HG02610 (cell line): ENCODE measurements around the gene PEX26.
"Not testable (repeated sequence)": the region's sequence is repeated elsewhere in the genome, so short reads cannot be mapped to it uniquely, and the experiment has no call there.

ENCODE experiments used
- ATAC-seq: cut with Tn5 transposase; IDR thresholded peaks from one replicate; pipeline ENCODE4 v1.9.1; 2021; ENCODE audit warnings: mild to moderate bottlenecking, moderate library complexity; ENCODE audit not compliant: unreplicated experiment

PEX26 gene

DNA sequence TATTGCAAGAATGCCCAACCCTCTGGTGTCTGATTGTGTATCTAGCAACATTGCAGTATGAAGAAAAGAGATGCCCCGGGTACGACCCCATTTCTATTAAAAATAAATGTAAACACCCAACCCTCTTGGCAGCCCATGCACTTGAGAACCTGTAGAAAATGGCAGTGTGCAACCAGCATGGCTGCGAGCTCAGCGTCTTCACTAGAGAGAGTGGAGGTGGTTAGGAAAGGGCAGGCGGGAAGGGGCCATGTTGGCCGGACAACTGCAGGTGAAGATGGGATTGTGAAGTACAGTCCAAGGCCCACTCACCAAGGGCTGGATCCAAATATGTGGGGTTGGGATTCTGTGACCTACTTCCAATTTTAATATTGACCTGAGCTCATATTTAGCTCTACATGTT is 15.9 kb downstream of the PEX26 start:
- ATAC-seq: no peak

DNA sequence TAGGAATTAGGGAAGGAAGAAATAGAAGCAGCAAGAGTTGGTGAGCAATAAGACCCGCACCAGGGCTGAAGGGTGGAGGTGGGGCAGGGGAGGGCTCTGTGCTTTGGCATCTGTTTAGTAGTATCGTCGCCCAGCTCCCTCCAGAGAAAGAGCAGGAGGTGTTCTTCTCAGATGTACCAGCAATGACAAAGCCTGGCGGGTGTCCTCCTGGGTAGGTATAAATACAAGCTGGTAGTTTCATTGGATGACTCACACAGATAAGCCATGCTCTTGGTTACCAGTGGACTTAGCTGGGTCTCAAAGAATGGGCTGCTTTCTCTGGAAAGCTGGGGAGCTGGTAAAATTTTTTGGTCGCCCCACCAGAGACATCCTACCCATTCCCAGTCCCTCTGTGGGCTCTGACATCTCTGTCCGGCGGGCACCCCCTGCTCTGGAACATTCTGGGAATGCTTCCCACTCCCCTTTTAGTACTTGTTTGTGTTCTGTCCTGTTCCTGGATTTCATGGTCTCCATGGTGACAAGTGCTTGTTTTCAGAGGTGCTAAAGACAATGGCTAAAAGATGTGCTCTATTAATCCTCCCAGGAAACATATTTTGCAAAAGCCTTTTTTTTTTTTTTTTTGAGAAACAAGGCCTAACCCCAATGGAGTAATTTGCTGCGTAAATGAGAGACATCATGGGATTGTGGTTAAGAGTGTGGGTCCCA is 17.5 kb downstream of the PEX26 start:
- no peak for ATAC-seq

DNA sequence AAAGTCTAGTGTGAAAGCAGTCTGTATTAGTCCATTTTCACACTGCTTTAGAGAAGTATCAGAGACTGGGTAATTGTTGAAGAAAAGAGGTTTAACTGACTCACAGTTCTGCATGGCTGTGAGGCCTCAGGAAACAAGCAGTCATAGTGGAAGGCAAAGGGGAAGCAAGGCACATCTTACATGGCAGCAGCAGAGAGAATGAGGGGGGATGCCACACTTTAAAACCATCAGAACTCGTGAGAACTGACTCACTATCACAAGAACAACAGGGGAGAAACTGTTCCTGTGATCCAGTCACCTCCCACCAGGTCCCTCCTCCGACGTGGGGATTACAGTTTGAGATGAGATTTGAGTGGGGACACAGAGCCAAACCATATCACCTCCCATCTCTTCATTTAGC is 19.0 kb downstream of the PEX26 start:
- no peak for ATAC-seq

DNA sequence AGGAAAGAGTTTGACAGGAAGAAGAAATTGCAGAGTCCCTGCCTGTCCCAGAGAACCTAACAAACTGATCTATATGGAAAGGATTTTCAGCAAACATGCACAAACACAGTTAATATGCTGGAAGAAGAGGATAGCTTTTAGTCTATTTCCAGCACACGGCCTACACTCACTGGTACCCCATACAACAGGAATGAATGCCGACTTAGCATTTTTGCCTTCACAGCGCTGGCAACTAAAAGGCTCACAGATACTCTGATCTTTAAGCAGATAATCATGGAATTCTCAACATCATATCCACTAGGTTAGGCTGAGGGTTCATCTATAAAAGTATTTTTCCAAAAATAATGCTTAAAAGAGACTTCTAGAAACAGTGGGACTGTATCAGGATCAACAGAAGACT is 23.0 kb downstream of the PEX26 start:
- no peak for ATAC-seq

DNA sequence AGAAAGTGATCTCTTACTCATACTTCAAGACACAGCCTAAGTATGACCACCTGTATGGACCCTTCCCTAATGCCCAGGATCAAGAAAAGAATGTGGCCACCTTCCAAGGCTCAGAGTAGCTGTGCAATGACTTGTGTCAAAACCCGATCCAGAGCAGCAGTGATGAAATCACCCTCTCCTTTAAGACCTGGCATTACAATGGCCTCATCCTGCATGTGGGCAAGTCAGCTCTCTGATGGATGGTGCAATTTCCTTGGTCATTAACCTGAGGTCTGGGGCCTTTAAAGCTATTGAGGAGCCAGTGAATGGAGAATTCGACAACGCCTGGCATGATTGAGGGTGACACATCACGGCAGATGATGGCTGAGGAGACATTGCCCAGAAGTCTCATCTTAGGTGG is 23.7 kb downstream of the PEX26 start:
- no peak for ATAC-seq

DNA sequence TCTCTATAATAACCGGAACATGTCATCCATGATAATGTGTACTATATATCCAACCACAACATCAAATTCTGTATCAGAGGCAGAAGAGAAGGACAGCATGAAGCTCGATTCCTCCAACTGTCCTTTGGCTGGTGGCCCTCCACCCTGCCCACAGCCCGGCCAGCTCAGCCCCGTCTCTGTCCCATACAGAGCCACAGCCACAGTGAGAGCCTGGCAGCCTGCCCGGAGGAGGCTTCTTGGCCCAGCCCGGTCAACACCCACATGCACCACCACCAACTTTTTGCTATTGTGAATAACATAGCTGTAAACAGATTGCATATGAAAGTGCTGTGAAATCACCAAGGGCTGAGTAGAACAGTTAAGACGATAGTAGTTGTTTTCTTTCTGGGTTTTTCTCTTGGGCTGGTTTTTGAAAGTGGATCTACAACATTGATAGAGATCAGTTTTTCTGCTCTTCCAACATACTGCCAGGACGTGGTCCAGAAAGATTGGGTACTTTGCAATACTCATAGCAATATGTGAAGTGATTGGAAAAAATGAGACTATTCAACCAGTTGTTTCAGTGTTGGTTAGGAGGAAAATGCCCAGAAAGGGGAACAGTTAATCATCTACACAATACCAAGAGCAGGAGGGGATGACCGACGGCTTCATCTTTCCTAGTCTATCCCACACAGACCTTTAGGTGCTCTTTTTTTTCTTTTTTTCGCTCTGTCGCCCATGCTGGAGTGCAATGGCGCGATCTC is 25.9 kb downstream of the PEX26 start:
- ATAC-seq: peak; percentile 56

DNA sequence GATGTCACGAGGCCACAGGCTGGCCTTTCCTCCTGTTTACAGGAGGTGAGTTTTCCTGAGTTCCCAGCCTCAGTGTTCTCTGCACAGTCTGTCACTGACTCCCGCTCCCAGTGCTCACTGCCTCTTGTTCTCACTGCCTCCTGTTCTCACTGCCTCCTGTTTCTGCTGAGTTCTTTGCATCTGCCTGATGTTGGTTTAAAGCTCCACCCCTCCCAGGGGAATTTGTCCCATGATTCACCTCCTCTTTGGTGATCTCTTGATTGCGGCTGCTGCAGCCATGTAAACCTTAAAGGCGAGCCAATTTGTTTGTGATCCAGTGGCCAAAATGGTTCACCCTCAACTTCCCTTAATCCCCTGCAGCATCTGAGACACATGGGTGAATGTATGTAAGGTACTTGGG is 26.8 kb downstream of the PEX26 start:
- no peak for ATAC-seq

DNA sequence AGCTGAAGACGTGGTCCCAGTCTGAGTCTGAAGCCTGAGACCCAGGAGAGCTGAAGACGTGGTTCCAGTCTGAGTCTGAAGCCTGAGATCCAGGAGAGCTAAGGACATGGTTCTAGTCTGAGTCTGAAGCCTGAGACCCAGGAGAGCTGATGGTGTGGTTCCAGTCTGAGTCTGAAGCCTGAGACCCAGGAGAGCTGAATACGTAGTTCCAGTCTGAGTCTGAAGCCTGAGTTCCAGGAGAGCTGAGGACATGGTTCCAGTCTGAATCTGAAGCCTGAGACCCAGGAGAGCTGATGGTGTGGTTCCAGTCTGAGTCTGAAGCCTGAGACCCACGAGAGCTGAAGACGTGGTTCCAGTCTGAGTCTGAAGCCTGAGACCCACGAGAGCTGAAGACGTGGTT is 28.2 kb downstream of the PEX26 start:
- not testable (repeated sequence) for ATAC-seq

DNA sequence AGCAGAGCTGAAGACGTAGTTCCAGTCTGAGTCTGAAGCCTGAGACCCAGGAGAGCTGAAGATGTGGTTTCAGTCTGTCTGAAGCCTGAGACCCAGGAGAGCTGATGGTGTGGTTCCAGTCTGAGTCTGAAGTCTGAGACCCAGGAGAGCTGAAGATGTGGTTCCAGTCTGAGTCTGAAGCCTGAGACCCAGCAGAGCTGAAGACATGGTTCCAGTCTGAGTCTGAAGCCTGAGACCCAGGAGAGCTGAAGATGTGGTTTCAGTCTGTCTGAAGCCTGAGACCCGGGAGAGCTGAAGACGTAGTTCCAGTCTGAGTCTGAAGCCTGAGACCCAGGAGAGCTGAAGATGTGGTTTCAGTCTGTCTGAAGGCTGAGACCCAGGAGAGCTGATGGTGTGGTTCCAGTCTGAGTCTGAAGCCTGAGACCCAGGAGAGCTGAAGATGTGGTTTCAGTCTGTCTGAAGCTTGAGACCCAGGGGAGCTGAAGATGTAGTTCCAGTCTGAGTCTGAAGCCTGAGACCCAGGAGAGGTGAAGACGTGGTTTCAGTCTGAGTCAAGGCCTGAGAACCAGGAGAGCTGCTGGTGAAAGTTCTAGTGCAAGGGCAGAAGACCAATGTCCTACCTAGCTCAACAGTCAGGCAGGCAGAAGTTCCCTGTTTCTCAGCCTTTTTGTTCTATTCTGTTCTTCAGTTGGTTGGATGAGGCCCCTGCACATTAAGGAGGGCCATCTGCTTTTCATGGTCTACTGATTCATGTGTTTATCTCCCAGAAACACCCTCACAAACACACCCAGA is 29.0 kb downstream of the PEX26 start:
- ATAC-seq: peak; percentile 33

DNA sequence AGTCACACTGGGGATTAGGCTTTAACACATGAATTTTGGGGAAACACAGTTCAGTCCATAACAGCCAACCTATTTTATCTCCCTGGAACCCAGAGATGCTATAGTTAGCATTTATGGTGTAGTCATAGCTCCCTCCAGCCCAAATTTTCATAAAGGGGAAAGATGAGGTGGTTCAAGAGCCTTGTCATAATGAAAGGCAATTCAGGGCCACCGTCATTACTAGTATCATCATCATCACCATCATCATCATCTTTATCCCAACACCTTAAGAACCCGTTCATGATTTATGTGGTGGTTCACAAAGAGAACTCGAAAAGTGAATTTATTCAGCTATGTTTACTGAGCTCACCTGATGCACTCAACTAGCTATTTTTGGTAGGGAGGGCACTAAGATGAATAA is 30.4 kb downstream of the PEX26 start:
- no peak for ATAC-seq

DNA sequence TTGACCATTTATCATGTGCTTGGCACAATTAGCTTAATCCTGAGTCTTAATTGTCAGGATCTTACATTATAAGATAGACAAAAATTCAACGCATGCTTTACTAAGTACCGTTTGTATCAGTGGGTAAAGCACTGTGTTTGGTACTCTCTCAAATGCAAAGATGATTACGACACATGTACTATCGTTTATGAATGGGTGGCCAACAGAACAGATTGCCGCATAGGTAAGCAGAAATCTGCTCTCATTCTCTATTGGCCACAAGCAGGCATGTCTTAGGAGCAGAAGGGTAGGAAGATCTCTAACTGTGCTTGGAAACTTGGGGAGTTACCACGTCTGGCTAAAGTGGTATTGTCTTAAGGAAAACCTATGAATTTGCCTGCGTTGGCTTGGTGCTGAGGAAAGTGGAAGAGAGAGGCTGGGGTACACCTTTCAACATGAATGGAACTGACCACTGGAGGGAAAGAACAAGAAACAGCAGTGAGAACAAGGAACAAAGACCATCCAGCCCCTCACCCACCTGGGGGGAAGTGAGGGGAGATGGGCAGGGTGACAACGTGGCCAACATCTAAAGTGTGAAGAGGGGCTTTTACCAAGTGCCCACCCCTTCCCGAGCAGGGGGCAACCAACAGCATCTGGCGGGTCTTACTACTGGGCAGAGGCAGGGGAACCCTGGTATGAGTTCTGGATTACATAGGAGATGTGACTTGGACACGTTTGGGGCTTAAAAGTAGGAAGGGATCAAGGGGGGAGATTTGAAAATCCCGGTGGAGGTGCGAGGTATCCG is 31.8 kb downstream of the PEX26 start:
- ATAC-seq: no peak

DNA sequence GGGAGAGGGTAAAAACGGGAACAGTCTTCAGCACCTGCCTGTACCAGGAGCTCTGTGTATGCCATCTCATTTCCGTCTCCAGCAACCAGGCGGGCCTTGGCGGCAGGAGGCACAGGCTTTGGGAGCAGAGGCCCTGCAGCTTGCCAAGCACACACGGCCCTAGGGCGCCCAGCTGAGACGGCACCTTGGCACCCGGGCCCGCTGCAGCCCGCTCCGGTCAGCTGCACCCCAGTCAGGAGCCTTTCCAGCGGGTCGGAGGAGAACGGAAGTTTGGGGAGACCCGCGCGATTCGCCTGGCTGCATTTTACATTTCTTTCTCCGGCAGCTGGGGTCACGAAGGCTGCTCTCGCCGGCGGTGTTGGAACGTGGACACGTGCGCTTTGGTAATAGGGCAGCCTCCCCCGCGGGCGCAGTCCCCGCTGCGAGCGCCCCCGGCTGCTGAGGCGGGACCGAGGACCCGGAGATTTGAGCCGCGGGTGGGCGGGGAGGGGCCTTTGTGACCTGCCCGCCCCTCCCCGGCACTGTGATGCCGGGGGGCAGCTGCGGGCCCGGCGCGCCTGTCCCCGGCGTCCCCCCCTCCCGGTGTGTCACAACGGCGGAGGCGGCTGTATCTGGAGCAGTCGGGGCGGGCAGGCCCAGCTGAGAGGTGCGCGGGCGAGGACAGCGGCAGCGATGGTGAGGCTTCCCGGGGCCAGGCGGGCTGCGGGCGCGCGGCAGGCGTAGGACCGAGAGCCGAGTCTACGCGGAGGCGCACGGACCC is 32.6 kb downstream of the PEX26 start, which contains the start of gene TUBA8:
TUBA8 (plus strand) TSS at position 616 of the 760 bp plus-strand sequence; CDS start at position 673, 57 bp downstream.
- ATAC-seq: peak; percentile 32

DNA sequence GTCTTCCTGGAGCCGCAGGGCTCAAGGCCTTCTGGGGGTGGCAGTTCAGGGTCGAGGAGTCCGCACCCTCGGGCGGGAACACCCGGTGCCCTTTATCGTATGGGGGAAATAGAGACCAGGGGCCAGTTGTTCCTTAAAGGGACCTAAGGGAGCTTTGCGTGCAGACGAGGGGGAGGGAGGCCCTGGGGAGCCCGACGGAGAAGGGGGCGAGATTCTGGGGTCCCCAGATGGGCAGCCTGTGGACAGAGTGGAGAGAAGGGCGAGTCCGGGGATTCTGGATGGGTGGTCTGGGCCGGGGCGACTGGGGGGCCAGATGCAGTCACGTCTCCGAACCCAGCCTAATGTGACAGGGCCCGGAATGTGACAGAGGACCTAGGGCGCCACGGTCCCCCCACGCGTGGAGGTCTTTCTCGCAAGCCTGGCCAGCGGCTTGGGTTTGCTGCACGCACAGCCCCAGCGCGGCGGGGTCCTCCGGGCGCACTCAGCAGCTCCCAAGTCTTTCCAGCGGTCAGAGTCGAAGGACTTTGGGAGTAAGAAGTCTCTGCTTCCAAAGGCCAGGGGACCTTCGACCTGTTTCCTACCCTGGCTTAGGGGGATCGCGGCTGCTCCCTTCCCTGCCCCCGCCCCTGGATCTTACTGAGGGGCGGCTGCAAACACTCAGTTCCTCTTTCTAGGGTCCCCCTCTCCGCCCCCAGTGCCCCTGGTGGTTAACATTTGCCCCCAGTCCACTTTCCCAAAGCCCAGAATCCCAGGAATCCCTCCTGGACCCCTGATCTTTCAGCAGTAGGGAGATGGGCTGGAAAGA is 33.4 kb downstream of the PEX26 start:
- no peak for ATAC-seq

DNA sequence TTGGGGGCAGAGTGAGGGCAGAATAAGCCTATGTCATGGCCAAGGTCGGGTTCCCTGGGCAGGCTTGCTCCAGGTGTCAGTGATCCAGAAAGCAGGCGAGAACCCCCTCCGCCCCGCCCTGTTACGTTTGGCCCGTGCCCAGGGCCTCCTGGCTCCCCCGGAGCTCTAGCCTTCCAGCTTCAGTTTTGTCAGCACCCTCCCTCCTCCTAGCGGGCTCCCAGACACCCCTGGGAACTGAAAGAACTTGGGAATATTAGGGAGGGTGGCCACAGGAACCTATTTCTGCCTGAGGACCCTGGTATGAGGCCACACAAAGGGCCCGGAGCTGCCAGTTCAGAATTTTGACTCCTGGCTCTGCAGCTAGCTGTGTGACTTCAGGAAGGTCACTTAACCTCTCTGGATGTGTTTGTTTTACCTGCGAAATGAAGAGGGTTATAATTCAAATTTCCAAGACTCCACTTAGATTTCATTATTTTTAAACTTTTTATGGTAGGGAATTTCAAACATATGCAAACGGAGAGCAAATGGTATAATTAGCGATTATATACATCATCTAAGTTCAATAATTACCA is 34.1 kb downstream of the PEX26 start:
- no peak for ATAC-seq

DNA sequence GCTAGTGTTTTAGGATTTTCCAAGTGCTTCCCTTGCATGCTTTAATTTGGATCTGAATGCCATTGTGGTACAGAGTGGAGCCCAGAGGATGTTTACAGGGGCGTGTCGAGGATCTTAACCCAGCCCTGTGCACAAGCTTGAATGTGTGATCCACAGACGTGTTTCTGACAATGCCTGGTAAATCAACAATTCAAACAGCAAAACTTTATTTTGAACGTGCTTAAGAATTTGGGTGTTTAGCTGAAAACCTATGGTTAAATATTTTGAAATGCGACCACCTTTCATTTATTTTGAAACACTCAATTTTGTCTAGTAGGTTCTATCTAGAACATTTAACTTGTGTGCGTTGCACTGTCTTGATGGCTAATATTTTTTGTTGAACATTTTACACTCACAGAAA is 34.6 kb downstream of the PEX26 start:
- no peak for ATAC-seq

DNA sequence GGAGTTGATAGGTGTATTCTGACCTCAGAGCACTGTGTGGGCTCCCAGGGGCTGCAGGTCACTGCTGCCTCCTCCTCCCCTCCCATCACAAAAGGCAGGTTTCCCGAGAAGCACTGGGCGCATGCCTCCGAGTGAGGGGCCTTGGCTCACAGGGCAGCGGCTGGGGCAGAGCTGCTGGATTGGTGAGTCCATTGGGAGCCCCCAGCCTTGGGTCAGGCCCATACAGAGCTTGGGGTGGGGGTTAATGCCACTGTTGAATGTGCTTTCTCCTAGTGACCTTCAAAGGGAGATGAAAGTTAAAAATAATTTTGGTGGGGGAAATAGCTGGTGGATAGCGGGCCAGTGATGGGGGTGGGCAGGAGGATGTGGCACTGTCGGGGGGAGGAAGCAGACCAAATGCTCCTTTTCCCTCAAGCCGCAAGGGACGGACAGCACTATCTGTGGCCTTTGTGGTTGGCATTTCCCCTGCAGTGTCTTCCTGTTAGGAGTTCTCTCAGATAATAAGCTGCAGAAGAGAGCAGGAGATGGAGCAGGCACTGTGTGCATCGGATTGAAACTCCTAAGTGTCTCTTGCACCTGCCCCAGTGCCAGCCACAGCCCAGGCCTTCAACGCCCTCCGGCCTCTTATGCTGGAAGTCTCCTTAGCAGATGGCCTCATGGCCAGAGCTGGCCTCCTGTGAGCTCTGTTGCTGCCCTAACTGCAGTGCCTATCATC is 36.0 kb downstream of the PEX26 start:
- ATAC-seq: no peak

DNA sequence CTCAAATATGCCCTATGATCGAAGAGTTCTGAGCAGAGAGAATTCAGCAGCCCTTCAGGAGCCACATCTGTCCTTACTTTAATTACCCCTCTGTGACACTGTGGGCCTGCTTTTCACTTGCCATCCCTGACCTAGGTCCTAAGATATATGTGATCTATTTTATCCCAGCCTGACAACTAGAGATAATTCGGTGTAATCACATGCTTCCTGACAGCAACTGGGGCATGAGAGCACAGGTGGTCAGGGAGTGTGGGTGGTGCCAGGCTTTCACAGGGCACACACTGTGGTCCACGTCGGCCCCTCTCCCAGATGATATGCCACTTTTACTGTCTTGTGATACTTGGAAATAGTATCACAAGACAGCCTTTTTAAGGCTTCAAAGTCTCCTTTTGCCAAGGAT is 36.7 kb downstream of the PEX26 start:
- ATAC-seq: no peak

DNA sequence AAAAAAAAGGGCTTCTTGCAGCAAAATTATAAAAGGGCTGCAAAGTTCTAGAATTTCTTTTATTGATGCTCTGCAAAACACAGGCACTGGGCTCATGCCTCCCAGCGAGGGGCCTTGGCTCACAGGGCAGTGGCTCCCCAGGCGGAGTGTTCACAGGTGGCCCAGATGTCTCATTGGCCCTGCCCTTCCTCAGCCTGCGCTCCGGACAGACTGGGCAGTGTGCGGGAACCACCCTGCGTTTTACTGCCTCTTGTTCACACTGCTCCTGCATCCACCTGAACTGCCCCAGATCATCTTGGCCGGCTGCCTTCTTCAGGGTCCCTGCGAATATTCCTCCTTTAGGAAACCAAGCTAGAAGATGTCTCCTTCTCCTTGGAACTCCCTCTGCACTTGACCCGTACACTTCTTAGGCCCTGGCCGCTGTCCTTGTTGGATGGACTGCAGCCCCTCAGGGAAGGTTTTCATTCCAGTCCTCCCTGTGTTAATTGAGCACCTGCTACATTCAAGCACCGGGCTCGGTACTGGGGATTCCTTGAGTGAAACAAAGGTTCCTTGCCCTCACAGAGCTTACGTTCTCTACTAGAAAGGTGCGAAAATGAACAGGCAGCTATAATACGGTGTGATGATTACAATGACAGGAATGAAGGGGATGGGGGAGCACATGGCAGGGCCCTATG is 37.3 kb downstream of the PEX26 start:
- ATAC-seq: no peak
